HuH-7.5 (cell line): ENCODE measurements around the gene CLIP1.
A peak's percentile ranks its signal among the peaks of the same experiment; 100 is the strongest.
"Not testable (repeated sequence)": the region's sequence is repeated elsewhere in the genome, so short reads cannot be mapped to it uniquely, and the experiment has no call there.

ENCODE experiments used
- DNase-seq: peaks from one replicate; pipeline ENCODE4 v3.0.0; 2011; ENCODE audit warnings: low spot score

CLIP1 gene

GRCh38 chr12:122435186-122435585 lies 12.7 kb upstream of the CLIP1 start:
- DNase-seq, result no peak

GRCh38 chr12:122429043-122429442 lies 6.6 kb upstream of the CLIP1 start:
- not testable (repeated sequence) for DNase-seq

- DNase-seq, result no peak
These were observed 4.9 kb upstream of the CLIP1 start for GRCh38 chr12:122427403-122427802.

DNA sequence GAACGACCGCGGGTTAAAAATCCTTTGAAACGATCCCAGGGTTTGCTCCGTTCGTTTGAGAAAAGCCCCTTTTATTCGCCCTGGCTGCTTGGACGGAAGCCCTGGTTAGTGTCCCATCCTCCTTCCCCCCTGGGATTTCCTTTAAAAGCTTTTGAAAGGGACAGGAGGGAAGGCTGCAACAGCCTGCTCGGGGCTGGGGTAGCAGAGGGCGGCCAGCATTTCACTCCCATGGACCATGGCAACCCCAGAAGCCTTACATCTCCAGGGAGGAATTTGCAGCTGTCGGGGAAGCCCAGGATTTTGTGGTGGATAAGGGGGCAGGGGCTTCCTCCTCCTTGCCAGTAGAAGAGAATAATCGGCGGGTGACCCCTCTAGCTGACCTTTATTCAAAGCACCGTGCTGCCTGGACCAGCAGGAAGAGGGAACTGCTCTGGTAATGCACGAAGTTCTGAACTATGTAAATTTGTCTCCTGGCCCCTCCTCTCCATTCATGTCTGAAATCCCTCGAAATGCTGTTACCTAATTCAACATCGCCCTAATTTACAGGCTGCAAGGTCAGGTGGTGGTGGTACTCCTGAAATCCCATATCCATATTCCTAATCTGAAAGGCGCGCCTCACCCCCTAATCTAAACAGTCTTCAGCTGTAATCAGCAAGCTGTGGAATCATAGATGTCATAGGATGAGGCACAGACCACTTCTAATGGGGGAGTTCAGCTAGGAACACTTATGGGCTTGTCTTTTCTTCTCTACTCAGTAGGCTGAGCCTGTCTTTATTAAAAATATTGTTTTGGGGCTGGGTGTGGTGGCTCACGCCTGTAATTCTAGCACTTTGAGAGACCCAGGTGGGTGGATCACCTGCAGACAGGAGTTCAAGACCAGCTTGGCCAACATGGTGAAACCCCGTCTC lies 1.0 kb upstream of the CLIP1 start:
- DNase-seq, result no peak

DNA sequence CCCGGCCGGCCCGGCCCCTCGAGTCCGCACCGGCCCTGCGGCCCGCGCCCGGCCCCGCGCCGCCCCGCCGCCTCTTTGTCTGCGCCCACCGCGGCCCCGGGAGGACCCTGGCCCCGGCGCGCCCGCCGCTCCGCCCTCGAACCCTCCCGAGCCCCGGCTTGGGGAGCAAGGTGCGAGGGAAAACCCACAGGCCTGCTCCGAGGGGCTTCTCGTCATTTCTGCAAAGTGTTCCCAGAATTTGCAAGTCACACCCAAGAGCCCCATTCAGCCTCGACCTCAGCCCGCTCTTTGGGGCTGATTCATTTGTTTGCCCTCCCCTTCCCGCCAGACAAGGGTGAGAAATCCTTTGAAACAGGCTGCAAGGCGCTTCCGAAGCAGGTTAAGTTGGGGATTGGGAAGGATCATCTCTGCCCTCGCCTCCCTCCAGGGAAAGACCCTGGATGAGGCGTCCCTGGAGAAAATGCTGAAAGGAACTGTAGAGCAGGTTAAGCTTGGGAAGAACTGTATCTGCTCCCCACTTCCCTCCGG lies 325 bp upstream of the CLIP1 start:
- no peak for DNase-seq

DNA sequence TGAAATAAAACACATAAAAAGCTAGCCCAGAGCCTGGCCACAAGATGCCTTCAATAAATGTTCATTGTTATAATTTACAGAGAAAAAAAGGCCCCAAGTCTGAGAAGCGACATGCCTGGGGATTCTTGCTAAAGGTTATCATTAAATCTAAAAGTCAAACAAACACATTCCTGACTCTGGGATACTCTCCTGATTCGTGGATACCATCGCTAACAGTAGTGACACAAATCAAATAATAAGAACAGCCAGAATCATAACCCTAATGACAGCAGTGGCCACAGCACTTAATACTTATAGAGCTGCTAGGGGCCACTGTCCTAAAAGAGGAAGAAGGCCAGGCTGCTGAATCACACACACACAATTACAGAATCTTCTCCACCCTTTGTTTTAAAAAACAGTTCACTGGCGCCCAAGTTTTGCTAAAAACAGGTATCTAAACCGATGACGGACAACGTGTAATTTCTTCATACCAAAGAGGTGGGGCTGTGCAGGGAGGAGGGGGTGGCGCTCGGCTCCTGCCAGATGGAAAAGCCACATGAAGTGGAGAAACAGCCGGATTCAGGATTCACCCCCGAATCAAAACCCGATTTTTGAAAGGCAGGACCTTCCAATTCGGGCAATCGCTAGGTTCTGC lies 1.2 kb downstream of the CLIP1 start:
- no peak for DNase-seq

- DNase-seq, result no peak
These were observed 1.9 kb downstream of the CLIP1 start for GRCh38 chr12:122420471-122421162.

DNA sequence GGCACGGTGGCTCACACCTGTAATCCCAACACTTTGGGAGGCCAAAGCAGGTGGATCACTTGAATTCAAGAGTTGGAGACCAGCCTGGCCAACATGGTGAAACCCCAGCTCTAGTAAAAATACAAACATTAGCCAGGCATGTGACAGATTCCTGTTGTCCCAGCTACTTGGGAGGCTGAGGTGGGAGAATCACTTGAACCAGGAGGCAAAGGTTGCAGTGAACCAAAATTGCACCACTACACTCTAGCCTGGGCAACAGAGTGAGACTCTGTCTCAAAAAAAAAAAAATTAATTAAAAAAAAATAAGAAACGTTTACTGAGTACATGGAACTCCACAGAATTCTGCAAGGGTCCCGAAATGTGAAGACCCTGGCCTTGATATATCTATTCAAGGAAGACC lies 3.4 kb downstream of the CLIP1 start:
- DNase-seq, result not testable (repeated sequence)

GRCh38 chr12:122415665-122416064 lies 6.8 kb downstream of the CLIP1 start:
- not testable (repeated sequence) for DNase-seq

DNA sequence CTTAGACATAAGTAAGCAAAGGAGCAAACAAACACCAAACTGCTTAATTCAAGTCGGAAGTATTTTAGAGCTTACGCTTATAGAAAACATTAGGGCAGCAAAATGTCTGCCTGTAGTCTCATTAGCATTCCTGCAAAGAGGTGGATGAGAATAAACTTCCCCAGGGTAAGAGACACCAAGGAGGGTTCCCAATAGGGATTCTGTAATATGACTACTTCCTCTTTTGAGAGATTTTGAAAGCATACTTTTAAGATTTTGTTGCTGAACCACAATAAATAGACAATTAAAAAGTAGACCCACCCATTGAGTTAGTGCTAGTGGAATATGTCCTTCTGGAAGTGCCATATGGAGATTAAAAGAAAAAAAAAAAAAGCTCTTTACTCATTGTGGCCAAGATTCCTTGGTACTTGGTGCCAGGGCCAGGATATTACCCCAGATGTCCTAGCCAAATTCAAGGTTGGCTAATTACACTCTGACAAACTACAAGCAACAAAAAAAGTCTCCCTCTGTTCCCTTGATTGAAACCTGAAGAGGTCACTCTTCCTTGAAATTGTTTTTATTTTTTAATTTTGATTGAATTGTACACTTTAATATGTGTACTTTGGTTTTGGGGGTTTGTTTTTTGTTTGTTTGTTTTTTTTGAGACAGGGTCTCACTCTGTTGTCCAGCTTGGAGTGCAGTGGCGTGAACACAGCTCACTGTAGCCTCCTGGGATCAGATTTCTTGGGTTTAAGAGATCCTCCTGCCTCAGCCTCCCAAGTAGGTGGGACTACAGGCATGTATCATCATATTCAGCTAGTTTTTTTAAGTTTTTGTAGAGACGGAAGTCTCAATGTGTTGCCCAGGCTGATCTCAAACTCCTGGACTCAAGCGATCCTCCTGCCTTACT lies 8.7 kb downstream of the CLIP1 start:
- DNase-seq, result no peak

- no peak for DNase-seq
These were observed 9.5 kb downstream of the CLIP1 start for GRCh38 chr12:122412851-122413433.

DNA sequence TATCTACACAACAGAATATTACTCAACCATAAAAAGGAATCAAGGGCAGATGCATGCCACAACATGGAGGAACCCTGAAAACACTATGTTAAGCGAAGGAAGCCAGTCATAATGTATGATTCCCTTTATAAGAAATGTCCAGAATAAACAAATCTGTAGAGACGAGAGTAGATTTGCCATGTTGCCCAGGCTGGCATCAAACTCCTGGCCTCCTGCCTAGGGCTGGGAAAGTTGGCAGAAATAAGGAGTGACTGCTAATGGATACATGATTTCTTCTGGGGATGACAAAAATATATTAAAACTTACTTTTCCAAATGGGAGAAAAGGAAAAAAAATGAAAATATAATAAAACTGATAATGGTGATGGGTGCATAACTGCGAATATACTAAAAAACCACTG lies 10.9 kb downstream of the CLIP1 start:
- DNase-seq, result no peak

DNA sequence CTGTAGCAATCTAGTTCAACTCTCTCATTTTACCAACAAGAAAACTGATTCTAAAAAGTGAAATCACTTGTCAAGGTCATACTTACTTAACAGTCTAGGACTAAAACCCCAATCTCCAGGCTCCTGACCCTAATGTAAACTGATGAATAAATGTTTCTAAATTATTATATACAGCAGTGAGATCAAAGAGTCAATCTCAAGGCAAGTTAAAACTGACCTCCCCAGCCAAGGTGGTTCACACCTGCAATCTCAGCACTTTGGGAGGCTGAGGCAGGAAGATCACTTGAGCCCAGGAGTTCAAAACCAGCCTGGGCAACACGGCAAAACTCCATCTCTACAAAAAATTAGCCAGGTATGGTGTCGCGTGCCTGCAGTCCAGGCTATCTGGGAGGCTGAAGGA lies 15.3 kb downstream of the CLIP1 start:
- no peak for DNase-seq

- DNase-seq, result no peak
These were observed 15.7 kb downstream of the CLIP1 start for GRCh38 chr12:122406701-122407164.

DNA sequence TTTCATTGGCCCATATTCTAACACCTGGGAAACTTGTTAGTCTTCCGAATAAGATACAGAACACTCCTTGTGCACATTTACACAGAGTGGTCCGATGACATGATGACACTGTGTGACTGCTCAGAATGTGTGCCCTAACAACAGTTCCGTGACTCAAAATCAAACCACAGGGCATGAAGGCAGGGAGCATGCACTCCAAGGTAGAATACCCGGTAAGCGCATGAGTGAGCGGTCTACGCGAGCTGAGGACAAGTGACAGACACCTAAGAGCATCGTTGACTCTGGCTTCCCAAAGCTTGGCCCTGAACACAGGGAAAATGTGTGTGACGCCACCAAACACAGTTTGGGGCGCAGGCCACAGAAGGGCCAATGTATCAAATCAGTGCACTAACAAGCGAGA lies 18.6 kb downstream of the CLIP1 start:
- DNase-seq, result no peak

GRCh38 chr12:122403115-122403770 lies 19.2 kb downstream of the CLIP1 start:
- DNase-seq, result no peak

DNA sequence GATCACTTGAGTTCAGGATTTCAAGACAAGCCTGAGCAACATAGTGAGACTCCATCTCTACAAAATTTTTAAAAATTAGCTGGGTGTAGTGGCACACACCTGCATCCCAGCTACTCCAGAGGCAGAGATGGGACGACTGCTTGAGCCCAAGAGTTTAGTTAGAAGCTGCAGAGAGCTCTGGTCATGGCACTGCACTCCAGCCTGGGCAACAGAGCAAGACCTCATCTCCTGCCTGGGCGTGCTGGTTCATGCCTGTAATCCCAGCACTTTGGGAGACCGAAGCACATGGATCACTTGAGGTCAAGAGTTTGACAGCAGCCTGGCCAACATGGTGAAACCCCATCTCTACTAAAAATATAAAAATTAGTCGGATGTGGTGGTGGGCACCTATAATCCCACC lies 20.2 kb downstream of the CLIP1 start:
- no peak for DNase-seq

- peak; percentile 38 for DNase-seq
These were observed 22.7 kb downstream of the CLIP1 start for GRCh38 chr12:122399592-122400373.

DNA sequence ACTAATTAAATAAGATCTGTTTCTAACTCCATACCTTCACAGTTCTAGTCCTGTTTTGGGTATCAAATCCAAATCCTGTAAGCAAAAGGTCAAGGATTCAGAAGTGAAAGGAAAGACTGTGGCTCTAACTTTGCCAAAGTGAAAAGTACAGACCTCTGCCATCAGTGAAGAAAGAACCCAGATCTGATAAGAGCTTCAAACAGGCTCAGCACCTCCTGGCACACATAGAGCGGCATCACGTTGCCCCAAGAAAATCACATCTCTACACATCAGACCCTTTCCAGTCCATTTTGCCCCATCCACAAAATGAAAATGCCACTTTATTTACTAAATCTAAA lies 23.2 kb downstream of the CLIP1 start:
- no peak for DNase-seq

DNA sequence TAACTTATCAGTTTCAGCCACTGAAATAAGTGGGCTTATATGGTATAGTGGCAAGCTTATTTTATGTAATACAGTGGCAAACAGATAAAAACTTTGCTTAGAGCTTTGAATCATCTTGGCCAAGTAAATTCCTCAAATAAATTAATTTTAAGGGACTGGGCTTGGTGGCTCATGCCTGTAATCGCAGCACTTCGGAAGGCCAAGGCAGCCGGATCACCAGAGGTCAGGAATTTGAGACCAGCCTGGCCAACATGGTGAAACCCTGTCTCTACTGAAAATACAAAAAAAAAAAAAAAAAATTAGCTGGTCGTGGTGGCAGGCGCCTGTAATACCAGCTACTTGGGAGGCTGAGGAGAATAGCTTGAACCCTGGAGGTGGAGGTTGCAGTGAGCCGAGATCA lies 24.5 kb downstream of the CLIP1 start:
- not testable (repeated sequence) for DNase-seq
